IMR-90 (cell line): ENCODE results near the gene PGM2. TPM values are rescaled to one million over a fixed set of nuclear protein-coding genes. Genes with fewer than 3 reads are reported as not detected.

ENCODE experiments used
- ATAC-seq: fragments of 200-7000 bp; cut with Tn5 transposase; 2 replicates; pipeline ENCODE4 v1.9.1; 2020; ENCODE audit warnings: low read depth, mild to moderate bottlenecking, moderate library complexity
- BruUV-seq: library from RNA; stranded (reverse); fragments of 400-500 nt; replicated peaks from 2 replicates; lab custom pipeline; 2021; lab: Mats Ljungman, UMichigan
- CTCF ChIA-PET: fragments of 300-600 bp; formaldehyde crosslinking; extraction: SDS; loops from one replicate; lab custom pipeline; 2021; ENCODE audit warnings: antibody characterized with exemption; lab: Yijun Ruan, JAX
- POLR2A ChIA-PET: fragments of 300-600 bp; sonication (Branson Sonifier 250); formaldehyde crosslinking; loops from one replicate; lab custom pipeline; 2022; ENCODE audit warnings: antibody characterized with exemption; ENCODE audit not compliant: unreplicated experiment; lab: Charles Lee
- DNase-seq: peaks from one replicate; pipeline ENCODE4 v3.0.0; 2013
- H2AFZ ChIP-seq: replicated peaks from 2 replicates; pipeline ENCODE3; 2013; ENCODE audit warnings: low read length, mild to moderate bottlenecking; ENCODE audit not compliant: poor library complexity
- H2AK5ac ChIP-seq: 2 replicates; pipeline ENCODE4 v1.6.1; 2013; ENCODE audit warnings: low read depth, low read length, inconsistent platforms
- H2AK9ac ChIP-seq: replicated peaks from 2 replicates; pipeline ENCODE3; 2013; ENCODE audit warnings: mild to moderate bottlenecking, low read depth, low read length, moderate library complexity; ENCODE audit not compliant: poor library complexity
- H2BK120ac ChIP-seq: 2 replicates; pipeline ENCODE4 v1.6.1; 2013; ENCODE audit warnings: low read depth, low read length, inconsistent platforms
- H2BK15ac ChIP-seq: 3 replicates; pipeline ENCODE4 v1.6.1; 2013; ENCODE audit warnings: low read depth, low read length, inconsistent platforms
- H2BK20ac ChIP-seq: 2 replicates; pipeline ENCODE4 v1.6.1; 2013; ENCODE audit warnings: low read depth, mild to moderate bottlenecking, inconsistent platforms, low read length, moderate library complexity
- H2BK5ac ChIP-seq: 2 replicates; pipeline ENCODE4 v1.6.1; 2013; ENCODE audit warnings: mild to moderate bottlenecking, low read depth, low read length, inconsistent platforms; ENCODE audit not compliant: poor library complexity, severe bottlenecking
- H3K14ac ChIP-seq: replicated peaks from 2 replicates; pipeline ENCODE4 v1.6.1; 2013; ENCODE audit warnings: low read depth, low read length, inconsistent platforms
- H3K18ac ChIP-seq: 2 replicates; pipeline ENCODE4 v1.6.1; 2013; ENCODE audit warnings: low read depth, low read length, control low read depth
- H3K23ac ChIP-seq: 2 replicates; pipeline ENCODE4 v1.6.1; 2013; ENCODE audit warnings: low read depth, low read length, inconsistent platforms
- H3K27ac ChIP-seq: 2 replicates; pipeline ENCODE4 v1.5.1; 2013; ENCODE audit warnings: mild to moderate bottlenecking, control low read depth, low read length; ENCODE audit not compliant: insufficient read depth
- H3K27me3 ChIP-seq: 2 replicates; pipeline ENCODE4 v1.6.1; 2013; ENCODE audit warnings: low read length; ENCODE audit not compliant: control insufficient read depth, insufficient read depth
- H3K36me3 ChIP-seq: 2 replicates; pipeline ENCODE4 v1.6.1; 2013; ENCODE audit warnings: low read length, mixed read lengths; ENCODE audit not compliant: control insufficient read depth, insufficient read depth
- H3K4ac ChIP-seq: 2 replicates; pipeline ENCODE4 v1.6.1; 2013; ENCODE audit warnings: low read depth, low read length, inconsistent platforms
- H3K4me1 ChIP-seq: 2 replicates; pipeline ENCODE4 v1.6.1; 2013; ENCODE audit warnings: low read length, mixed read lengths; ENCODE audit not compliant: control insufficient read depth, insufficient read depth
- H3K4me2 ChIP-seq: 2 replicates; pipeline ENCODE4 v1.6.1; 2013; ENCODE audit warnings: low read depth, mild to moderate bottlenecking, control low read depth, low read length, moderate library complexity
- H3K4me3 ChIP-seq: 2 replicates; pipeline ENCODE4 v1.5.1; 2013; ENCODE audit warnings: low read depth, mild to moderate bottlenecking, control low read depth, low read length, moderate library complexity; ENCODE audit not compliant: insufficient read depth
- H3K56ac ChIP-seq: 2 replicates; pipeline ENCODE4 v1.6.1; 2013; ENCODE audit warnings: low read length, inconsistent platforms; ENCODE audit not compliant: insufficient read depth; ENCODE audit errors: extremely low read depth
- H3K79me1 ChIP-seq, 2 experiments: 2 replicates each; pipeline ENCODE4 v1.6.1; 2013; ENCODE audit warnings: low read length in 2 of 2, inconsistent platforms in 1 of 2, low read depth in 1 of 2
- H3K9ac ChIP-seq: 2 replicates; pipeline ENCODE4 v1.6.1; 2013; ENCODE audit warnings: low read depth, low read length, control low read depth
- H3K9me1 ChIP-seq: 2 replicates; pipeline ENCODE4 v1.6.1; 2013; ENCODE audit warnings: low read length, inconsistent platforms; ENCODE audit not compliant: insufficient read depth
- H3K9me3 ChIP-seq: 2 replicates; pipeline ENCODE4 v1.6.1; 2013; ENCODE audit warnings: low read length; ENCODE audit not compliant: control insufficient read depth, insufficient read depth
- H4K20me1 ChIP-seq: 2 replicates; pipeline ENCODE4 v1.6.1; 2013; ENCODE audit warnings: low read length, inconsistent platforms; ENCODE audit not compliant: insufficient read depth
- H4K5ac ChIP-seq: 2 replicates; pipeline ENCODE4 v1.6.1; 2013; ENCODE audit warnings: mild to moderate bottlenecking, low read depth, low read length, control low read depth
- H4K8ac ChIP-seq, 2 experiments: 2 replicates each; pipeline ENCODE4 v1.6.1; 2013; ENCODE audit warnings: low read depth in 2 of 2, low read length in 2 of 2, control low read depth in 1 of 2, inconsistent platforms in 1 of 2
- H4K91ac ChIP-seq: 2 replicates; pipeline ENCODE4 v1.6.1; 2013; ENCODE audit warnings: low read depth, low read length, inconsistent platforms; ENCODE audit not compliant: insufficient read depth
- BHLHE40 ChIP-seq: fragments of 150-350 bp; IDR thresholded peaks from 2 replicates; pipeline ENCODE4 v1.6.1; 2016; ENCODE audit warnings: mild to moderate bottlenecking, low read depth, low read length
- CHD1 ChIP-seq: IDR thresholded peaks from 2 replicates; pipeline ENCODE4 v1.6.1; 2012; ENCODE audit warnings: low read depth, low read length, improper control_type of control experiment
- ELK1 ChIP-seq: fragments of 150-350 bp; IDR thresholded peaks from 2 replicates; pipeline ENCODE4 v1.6.1; 2016; ENCODE audit warnings: low read depth, mild to moderate bottlenecking, low read length, moderate library complexity, borderline replicate concordance
- FOS ChIP-seq: fragments of 150-350 bp; IDR thresholded peaks from 2 replicates; pipeline ENCODE4 v1.6.1; 2016; ENCODE audit warnings: low read depth, low read length
- MAFK ChIP-seq: IDR thresholded peaks from 2 replicates; pipeline ENCODE4 v1.6.1; 2012; ENCODE audit warnings: low read depth, low read length, improper control_type of control experiment
- MXI1 ChIP-seq: IDR thresholded peaks from 2 replicates; pipeline ENCODE4 v1.6.1; 2012; ENCODE audit warnings: low read depth, mild to moderate bottlenecking, low read length, moderate library complexity, borderline replicate concordance
- NFE2L2 ChIP-seq: fragments of 150-350 bp; IDR thresholded peaks from 2 replicates; pipeline ENCODE4 v1.6.1; 2016; ENCODE audit warnings: low read depth, mild to moderate bottlenecking, low read length
- RAD21 ChIP-seq: IDR thresholded peaks from 2 replicates; pipeline ENCODE4 v1.6.1; 2012; ENCODE audit warnings: low read length, improper control_type of control experiment
- RCOR1 ChIP-seq: IDR thresholded peaks from 2 replicates; pipeline ENCODE4 v1.6.1; 2012; ENCODE audit warnings: mild to moderate bottlenecking, low read length, improper control_type of control experiment; ENCODE audit not compliant: insufficient replicate concordance
- RFX5 ChIP-seq: IDR thresholded peaks from 2 replicates; pipeline ENCODE4 v1.8.0; 2012; ENCODE audit warnings: low read depth, mild to moderate bottlenecking, low read length, moderate library complexity
- SMC3 ChIP-seq: fragments of 150-350 bp; IDR thresholded peaks from 2 replicates; pipeline ENCODE4 v1.6.1; 2016; ENCODE audit warnings: low read depth, mild to moderate bottlenecking, antibody characterized with exemption, low read length, moderate library complexity
- WGBS, 2 experiments: methylation state at CpG; one replicate each; pipeline versions ENCODE4 v1.1.5 to v1.1.7; 2013; ENCODE audit warnings: missing lambda C conversion rate in 2 of 2; ENCODE audit not compliant: insufficient read length in 1 of 2; ENCODE audit errors: extremely low coverage in 2 of 2; 5-methylcytosine and 5-hydroxymethylcytosine counted together
- dilution Hi-C: fragments of 300-500 bp; cut with HindIII; formaldehyde crosslinking; loops from one replicate; pipeline ENCODE4 v1.14.3; 2018; ENCODE audit warnings: low sequenced_read_pairs; ENCODE audit not compliant: unreplicated experiment
- in situ Hi-C: fragments of 300-500 bp; cut with MboI; formaldehyde crosslinking; loops from 3 replicates; pipeline ENCODE4 v1.14.3; 2019; ENCODE audit warnings: low sequenced_read_pairs, inconsistent platforms, mixed read lengths
- intact Hi-C: fragments of 100-400 bp; cut with micrococcal nuclease; formaldehyde crosslinking; loops from 2 replicates; pipeline ENCODE4 v1.10.0; 2022
- polyA plus RNA-seq, 3 experiments: library from polyadenylated mRNA; depleted of rRNA; stranded (reverse); fragments of >200 nt; gene quantifications; 2 replicates each; pipeline ENCODE4 v1.2.3, GENCODE V29; 2012; ENCODE audit warnings: low replicate concordance in 1 of 3
- total RNA-seq: library from RNA; depleted of rRNA; stranded (reverse); fragments of >200 nt; gene quantifications from 2 replicates; pipeline ENCODE4 v1.2.3, GENCODE V29; 2012
- TF ChIP-seq, protein P1 (sequence below): conservative IDR thresholded peaks from 2 replicates; pipeline ENCODE4 v1.5.1; 2012; ENCODE audit warnings: mild to moderate bottlenecking, low read depth, low read length, improper control_type of control experiment

PGM2 gene
- total and polyA plus RNA-seq, 2 of the 4 experiments (the other 2 are of a cell fraction) = 18.7 to 26.2 TPM

DNA sequence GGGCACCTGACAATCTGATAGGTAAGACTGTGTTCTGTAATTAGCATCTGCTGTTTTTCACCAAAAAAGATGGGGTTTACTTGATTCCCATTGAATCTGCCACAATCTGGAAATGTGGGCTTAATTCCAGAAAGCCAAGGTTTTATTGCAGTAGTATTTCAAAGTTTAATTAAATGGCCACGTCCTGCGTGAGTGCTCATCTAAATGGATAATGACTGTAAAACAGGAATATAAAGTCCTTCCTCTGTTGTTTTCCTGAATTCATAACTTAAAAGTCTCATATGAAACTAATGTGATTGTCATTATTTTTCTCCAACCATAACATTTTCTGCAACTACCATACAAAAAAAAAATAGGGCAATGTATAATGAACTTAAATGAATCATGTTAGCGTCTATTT lies 2.4 kb downstream of the PGM2 start:
- peaks cover 6% of the 10 kb centered on the region; the same call in 1 of the 2 replicates for H3K36me3 ChIP-seq
- no CpG with 5 or more reads among the region's 3 CpGs for WGBS, 2 experiments

More for the DNA sequence above, 2.4 kb downstream of the PGM2 start:
- no peak overlapping the region for H3K56ac ChIP-seq
- H2AK9ac ChIP-seq = no peak overlapping the region
- no peak for ATAC-seq
- no peaks in the 10 kb centered on the region for H3K27me3 ChIP-seq
- ChIA-PET POLR2A (no interaction called here), CTCF (no interaction called here)
- in situ Hi-C loops = no loop called here
- no peak overlapping the region for H2BK15ac ChIP-seq
- no peak overlapping the region for H3K14ac ChIP-seq
- H2AK5ac ChIP-seq = no peak overlapping the region
- H3K4ac ChIP-seq = no peak overlapping the region
- H2BK120ac ChIP-seq = no peak overlapping the region
- H3K4me3 ChIP-seq = no peak overlapping the region
- H3K27ac ChIP-seq = no peak overlapping the region
- H4K91ac ChIP-seq = no peak overlapping the region
- H3K23ac ChIP-seq = no peak overlapping the region
- intact Hi-C loops = no loop called here
- H3K79me1 ChIP-seq = peaks cover 2 to 9% of the 10 kb centered on the region in 2 experiments; a peak in 1 of 4 replicates
- no peak overlapping the region for H2AFZ ChIP-seq
- no peaks in the 10 kb centered on the region; the same call in 1 of the 2 replicates for H4K20me1 ChIP-seq
- no peak for DNase-seq
- no peak overlapping the region for H4K8ac ChIP-seq
- TF ChIP-seq RCOR1 (no peak), MAFK (no peak), FOS (no peak), ELK1 (no peak), RFX5 (no peak), SMC3 (no peak), CHD1 (no peak), MXI1 (no peak), BHLHE40 (no peak), RAD21 (no peak), NFE2L2 (no peak)
- TF ChIP-seq, protein P1, sequence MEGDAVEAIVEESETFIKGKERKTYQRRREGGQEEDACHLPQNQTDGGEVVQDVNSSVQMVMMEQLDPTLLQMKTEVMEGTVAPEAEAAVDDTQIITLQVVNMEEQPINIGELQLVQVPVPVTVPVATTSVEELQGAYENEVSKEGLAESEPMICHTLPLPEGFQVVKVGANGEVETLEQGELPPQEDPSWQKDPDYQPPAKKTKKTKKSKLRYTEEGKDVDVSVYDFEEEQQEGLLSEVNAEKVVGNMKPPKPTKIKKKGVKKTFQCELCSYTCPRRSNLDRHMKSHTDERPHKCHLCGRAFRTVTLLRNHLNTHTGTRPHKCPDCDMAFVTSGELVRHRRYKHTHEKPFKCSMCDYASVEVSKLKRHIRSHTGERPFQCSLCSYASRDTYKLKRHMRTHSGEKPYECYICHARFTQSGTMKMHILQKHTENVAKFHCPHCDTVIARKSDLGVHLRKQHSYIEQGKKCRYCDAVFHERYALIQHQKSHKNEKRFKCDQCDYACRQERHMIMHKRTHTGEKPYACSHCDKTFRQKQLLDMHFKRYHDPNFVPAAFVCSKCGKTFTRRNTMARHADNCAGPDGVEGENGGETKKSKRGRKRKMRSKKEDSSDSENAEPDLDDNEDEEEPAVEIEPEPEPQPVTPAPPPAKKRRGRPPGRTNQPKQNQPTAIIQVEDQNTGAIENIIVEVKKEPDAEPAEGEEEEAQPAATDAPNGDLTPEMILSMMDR = no peak
- H3K4me2 ChIP-seq = no peak overlapping the region
- no peak overlapping the region for H2BK20ac ChIP-seq
- BruUV-seq = no TSS peak
- H3K9me1 ChIP-seq = no peaks in the 10 kb centered on the region
- H3K18ac ChIP-seq = no peak overlapping the region
- H3K4me1 ChIP-seq = peaks cover 2% of the 10 kb centered on the region
- dilution Hi-C loops = no loop called here
- no peaks in the 10 kb centered on the region for H3K9me3 ChIP-seq
- no peak overlapping the region for H2BK5ac ChIP-seq
- H3K9ac ChIP-seq = no peak overlapping the region
- H4K5ac ChIP-seq = no peak overlapping the region
